ENCODE measurements around the gene NCOA3.
"Not testable (repeated sequence)": the region's sequence is repeated elsewhere in the genome, so short reads cannot be mapped to it uniquely, and the experiment has no call there.

Gene NCOA3

GRCh38 chr20:47535994-47536393 lies 34.3 kb downstream of the NCOA3 start:
- no peak for DNase-seq (ENCODE audit: low read depth, low spot score)

DNA sequence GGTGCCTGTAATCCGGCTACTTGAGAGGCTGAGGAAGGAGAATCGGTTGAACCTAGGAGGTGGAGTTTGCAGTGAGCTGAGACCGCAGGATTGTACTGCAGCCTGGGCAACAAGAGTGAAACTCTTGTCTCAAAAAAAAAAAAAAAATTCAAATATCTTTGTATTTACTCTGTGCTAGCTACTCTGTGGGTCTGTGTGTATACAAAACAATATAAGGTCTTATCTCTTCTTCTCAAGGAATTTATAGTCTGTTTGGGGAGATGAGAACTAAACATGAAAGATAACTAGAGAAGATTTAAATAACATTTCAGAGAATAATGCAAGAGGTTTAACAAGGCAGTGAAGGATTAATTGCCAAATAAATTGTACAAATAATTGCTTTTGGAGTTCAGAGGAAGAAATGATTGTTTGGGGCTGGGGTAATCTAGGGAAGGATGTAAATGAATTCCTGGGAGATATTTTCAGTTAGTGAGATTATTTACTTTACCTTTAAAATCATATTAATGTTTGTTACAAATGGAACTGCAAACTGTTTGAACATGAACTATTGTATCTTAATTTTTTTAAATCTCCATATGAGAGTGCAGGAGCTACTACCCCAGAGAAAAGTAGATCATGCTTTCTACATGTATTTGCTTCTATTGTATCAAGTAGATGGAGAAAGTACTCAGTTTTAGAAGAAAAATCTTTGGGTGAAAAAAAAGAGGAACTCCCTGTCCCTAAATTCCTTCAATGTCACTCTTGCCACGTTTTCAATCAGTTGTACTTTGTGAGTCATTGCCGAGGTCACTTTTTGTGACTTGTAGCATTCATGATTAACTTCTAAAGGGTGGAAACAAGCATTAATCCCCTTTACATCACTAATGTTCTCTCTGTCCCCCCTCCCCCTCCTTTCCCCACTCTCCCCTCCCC lies 39.0 kb downstream of the NCOA3 start:
- DNase-seq (ENCODE audit: low read depth, low spot score) = no peak

DNA sequence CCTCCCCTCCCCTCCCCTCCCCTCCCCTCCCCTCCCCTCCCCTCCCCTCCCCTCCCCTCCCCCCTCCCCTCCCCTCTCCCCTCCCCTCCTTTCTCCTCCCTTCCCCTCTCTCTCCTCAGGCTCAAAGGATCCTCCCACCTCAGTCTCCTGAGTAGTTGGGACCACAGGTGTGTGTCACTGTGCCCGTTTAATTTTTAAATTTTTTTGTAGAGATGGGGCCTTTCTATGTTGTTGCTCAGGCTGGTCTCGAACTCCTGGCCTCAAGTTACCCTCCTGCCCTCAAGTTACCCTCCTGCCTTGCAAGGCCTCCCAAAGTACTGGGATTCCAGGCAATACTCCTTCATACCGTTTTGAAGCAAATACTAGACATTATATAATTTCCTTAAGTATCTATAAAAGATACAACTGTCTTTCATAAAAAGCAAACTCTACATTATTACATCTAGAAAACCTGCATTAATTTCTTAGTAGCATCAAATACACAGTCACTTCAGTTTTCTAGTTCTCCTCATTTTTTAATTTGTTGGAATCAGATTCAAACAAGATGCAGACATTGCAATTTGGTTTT lies 39.8 kb downstream of the NCOA3 start:
- DNase-seq (ENCODE audit: low read depth, low spot score) = no peak

DNA sequence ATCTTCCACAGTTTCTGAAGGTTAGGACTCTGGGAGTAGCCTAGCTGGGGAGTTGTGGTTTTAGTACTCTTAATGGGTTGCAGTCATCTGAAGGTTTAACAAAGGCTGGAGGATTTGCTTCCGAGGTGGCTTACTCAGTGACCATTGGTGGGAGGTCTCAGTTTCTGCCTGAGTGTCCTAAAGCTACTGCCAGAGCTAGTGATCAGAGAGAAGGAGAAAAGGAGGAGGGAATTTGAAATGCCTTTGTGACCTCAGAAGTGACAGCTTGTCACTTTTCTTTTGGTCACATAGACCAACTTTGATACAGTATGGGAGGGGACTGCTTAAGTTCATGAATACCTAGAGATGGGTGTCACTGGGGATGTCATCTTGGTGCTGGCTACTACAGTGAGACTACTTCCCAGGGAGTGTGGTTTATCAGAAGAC lies 41.3 kb downstream of the NCOA3 start:
- no peak for DNase-seq (ENCODE audit: low read depth, low spot score)

- no peak for DNase-seq (ENCODE audit: low read depth, low spot score)
Measured at GRCh38 chr20:47544240-47544639, 42.6 kb downstream of the NCOA3 start.

DNA sequence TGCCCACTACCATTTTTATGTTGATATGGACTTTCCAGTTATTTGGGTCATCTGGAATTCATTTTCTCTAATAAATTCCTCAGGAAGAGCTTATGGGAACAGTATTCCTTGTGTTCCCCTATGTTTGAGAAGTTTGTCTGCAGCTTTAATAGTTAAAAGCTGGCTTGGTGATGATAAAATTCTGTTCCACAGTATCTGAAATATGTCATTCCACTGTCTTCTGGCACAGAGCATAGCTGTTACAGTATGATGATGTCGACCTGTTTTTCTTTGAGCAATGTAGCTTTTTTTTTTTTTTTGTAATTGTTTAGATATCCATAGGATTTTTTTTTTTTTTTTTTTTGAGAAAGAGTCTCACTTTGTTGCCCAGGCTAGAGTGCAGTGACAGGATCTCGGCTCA lies 43.2 kb downstream of the NCOA3 start:
- no peak for DNase-seq (ENCODE audit: low read depth, low spot score)

DNA sequence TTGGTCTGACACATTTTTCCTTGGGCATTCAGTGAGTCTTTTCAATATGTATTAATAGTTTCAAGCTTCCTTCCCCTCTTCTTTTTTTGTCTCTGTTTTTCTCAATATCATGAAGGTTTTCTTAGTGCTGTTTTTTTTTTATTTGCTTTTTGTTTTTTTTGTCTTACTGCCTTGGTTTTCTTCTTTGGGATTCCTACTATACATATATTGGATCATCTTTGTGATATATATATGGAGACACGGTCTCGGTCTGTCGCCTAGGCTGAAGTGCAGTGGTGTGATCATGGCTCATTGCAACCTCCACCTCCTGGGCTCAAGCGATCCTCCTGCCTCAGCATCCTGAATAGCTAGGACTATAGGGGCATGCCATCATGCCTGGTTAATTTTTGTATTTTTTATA lies 43.8 kb downstream of the NCOA3 start:
- DNase-seq (ENCODE audit: low read depth, low spot score) = no peak

- no peak for DNase-seq (ENCODE audit: low read depth, low spot score)
Measured at GRCh38 chr20:47546184-47547033, 44.7 kb downstream of the NCOA3 start.

GRCh38 chr20:47547034-47547387 lies 45.3 kb downstream of the NCOA3 start:
- no peak for DNase-seq (ENCODE audit: low read depth, low spot score)

DNA sequence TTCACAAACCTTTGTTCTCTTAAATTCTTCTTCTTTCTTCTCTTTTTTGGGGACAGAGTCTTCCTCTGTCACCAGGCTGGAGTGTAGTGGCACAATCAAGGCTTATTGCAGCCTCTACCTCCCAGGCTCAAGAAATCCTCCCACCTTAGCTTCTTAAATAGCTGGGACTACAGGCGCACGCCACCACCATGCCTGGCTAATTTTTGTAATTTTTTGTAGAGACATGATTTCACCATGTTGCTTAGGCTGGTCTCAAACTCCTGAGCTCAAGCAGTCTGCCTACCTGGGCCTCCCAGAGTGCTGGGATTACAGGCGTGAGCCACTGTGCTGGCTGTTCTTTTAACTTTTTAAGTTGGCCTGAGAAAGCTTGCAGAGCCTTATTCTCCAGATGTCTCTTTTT lies 48.0 kb downstream of the NCOA3 start:
- no peak for DNase-seq (ENCODE audit: low read depth, low spot score)

GRCh38 chr20:47551222-47551621 lies 49.5 kb downstream of the NCOA3 start:
- DNase-seq (ENCODE audit: low read depth, low spot score) = no peak

DNA sequence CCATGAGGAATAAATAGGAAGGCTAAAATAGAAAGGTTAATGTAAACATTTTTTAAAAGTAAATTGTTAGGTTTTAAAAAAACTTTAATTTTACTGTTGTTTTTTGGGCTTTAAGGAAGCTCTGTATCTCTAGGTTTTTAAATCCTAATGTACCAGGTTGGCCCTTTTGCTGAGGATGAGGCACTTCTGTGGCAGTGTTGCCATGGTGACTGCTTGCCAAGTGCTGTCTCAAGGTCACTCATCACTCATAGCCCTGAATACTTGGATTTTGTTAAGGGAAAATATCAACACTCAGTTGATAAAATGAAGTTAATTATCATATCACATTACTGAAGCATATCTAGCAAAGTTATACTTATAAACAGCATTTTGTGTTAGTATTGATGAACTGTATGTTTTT lies 50.2 kb downstream of the NCOA3 start:
- DNase-seq (ENCODE audit: low read depth, low spot score) = no peak

GRCh38 chr20:47552996-47553395 lies 51.3 kb downstream of the NCOA3 start:
- no peak for DNase-seq (ENCODE audit: low read depth, low spot score)

- not testable (repeated sequence) for DNase-seq (ENCODE audit: low read depth, low spot score)
Measured at GRCh38 chr20:47553594-47554235, 52.0 kb downstream of the NCOA3 start.

- not testable (repeated sequence) for DNase-seq (ENCODE audit: low read depth, low spot score)
Measured at GRCh38 chr20:47554283-47554682, 52.6 kb downstream of the NCOA3 start.

GRCh38 chr20:47557218-47557617 lies 55.5 kb downstream of the NCOA3 start:
- no peak for DNase-seq (ENCODE audit: low read depth, low spot score)

GRCh38 chr20:47557791-47558190 lies 56.1 kb downstream of the NCOA3 start:
- DNase-seq (ENCODE audit: low read depth, low spot score) = no peak

DNA sequence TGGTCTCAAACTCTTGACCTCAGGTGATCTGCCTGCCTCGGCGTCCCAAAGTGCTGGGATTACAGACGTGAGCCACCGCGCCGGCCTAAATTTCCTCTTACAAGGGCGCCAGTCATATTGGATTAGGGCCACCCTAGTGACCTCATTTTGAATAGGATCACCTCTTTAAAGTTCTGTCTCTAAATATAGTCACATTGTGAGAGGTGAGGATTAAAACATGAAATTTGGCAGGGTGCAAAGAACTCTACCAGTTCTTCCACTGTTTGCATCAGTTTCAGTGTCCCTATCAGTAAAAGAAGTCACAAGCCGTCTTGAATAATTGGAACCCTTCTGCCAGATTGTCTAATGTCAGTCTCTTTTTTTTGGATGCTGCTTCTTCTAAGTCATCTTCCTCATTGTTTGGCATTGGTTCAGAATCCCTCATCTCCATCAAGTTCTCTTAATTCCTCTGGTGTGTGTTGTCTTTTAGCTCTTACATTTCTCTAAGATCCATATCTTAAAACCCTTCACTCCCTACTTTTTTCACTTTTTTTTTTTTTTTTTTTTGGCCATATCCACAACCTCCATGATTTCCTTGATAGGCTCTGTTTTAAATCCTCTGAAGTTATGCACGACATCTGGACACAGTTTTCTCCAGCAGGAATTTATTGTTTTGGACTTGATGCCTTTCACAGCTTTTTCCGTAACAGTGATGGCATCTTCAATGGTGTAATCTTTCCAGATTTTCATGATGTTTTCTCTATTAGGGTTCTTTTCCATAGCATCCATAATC lies 56.8 kb downstream of the NCOA3 start:
- DNase-seq (ENCODE audit: low read depth, low spot score) = no peak

DNA sequence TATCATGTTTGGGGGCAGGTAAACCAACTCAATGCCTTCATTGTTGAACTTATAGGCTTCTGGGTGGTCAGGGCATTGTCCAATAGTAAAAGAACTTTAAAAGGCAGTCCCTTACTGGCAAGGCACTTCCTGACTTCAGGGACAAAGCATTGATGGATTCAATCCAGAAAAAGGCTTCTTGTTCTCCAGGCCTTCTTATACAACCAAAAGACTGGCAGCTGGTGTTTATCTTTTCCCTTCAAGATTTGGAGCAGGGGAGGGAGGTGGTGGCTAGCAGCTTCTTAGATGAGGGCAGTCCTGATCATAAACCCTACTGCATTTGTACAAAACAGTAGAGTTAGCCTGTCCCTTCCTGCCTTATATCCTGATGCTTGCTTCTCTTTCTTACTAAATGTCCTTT lies 57.5 kb downstream of the NCOA3 start:
- DNase-seq (ENCODE audit: low read depth, low spot score) = no peak

DNA sequence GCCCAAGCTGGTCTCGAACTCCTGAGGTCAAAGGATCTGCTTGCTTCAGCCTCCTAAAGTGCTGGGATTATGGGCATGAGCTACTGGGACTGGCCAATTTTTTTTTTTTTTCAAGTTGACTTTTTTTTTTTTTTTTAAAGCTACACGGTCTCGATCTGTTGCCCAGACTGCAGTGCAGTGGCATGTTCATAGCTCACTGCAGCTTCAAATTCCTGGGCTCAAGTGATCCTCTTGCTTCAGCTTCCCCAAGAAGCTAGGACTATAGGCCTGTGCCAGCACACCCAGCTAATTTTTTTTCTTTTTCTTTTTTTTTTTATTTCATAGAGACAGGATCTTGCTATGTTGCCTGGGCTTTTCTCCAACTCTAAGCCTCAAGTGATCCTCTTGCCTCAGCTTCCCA lies 59.5 kb downstream of the NCOA3 start:
- DNase-seq (ENCODE audit: low read depth, low spot score) = no peak

Data from activated CD4-positive, CD25-positive, alpha-beta regulatory T cell treated with anti-CD3 and anti-CD28 coated beads, Interleukin-2, amount 50 U/mL, for 16 hours (primary cell).